Measurements from ENCODE around the gene RC3H2.
"Not testable (repeated sequence)": the region's sequence is repeated elsewhere in the genome, so short reads cannot be mapped to it uniquely, and the experiment has no call there.

RC3H2 gene

DNA sequence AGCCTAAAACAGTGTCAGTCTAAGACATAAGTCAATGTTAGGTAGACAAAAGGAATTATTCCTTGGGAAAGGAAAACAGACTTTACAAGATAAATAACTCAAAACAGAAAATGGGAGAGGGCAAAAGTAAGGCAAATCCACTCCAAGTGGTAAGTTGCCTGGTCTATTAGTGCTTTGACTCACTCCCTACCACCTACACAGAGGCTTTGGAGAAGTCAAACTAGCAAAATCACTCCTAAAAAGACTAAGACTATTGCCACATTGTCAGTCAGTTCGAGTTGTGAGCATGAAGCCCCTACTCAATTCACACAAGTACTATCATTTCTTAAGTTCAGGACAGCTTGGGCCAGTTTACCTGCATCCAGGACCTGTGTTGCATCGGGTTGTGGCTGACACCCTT, 13.2 kb upstream of the RC3H2 start:
- peak in 3 of 4 experiments; percentile 28 to 48 (median 46) for DNase-seq

DNA sequence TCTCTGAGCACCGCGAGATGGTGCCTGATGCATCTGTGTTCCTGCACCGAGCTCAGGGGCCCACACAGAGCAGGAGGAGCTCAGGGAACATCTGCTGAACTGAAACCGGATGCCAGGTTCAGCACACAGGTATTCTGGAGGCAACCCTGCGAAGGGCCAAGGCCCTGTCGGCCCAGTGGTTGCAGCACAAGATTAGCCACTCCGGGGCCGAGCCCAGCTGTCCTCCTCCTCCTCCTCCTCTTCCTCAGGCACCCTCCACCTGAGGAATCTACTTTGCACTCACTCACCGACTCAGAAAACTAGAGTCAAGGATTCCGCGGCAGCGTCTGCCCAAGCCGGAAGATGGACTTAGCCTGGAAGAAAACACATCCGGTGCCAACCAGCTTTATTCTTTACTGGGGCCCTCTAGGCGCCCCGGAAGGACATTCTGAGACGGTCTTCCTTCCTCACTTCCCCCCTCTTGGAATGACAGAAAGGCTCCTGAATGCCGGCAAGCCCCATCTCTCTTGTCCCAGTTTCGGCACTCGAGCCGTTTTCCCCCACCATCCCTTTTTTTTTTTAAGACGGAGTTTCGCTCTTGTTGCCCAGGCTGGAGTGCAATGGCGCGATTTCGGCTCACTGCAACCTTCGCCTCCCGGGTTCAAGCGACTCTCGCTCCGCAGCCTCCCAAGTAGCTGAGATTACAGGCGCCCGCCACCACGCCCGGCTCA, 8.0 kb upstream of the RC3H2 start, which contains the start of gene ZBTB6:
Gene ZBTB6 (minus strand): TSS at position 360 of the 710 bp plus-strand sequence. CDS start 1,251 bp downstream, outside the sequence.
- DNase-seq: peak; percentile 80 to 89 (median 88)

DNA sequence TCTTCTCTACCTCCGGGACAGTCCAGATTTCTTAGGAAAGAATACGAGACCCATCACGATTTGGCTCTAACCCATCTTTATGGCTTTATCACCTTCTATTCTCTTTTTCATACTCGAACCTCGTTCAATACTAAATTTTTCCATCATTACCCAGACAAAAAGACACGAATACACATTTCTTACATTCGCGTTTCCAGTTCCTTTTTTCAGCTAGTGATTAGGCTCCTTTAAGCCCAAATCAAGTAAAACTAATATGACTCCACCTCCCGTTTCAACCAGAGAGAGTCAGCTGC, 7.5 kb upstream of the RC3H2 start:
- peak in 2 of 4 experiments; percentile 66 to 70 for DNase-seq

GRCh38 chr9:122906122-122906521, 963 bp upstream of the RC3H2 start:
- DNase-seq: not testable (repeated sequence)

DNA sequence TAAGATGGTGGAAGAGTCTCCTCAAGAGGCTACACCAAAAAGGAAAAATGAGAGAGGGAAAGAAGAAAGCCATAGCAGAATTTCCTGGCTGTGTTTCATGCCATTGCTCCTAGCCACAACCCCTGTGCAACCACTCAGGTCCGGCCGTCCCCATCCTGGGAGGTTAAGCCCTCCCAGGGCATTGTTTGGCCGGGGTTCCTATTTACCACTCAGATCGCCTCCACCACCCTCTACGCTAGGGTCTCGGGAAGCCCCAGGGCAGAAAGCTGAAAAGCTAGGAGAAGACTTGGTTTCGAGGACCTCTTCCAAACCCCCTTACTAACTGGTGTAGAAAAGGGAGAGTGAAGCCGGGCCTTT, 715 bp downstream of the RC3H2 start:
- DNase-seq: peak; percentile 30 to 61 (median 42)

- DNase-seq: peak in 3 of 4 experiments; percentile 19 to 75 (median 72)
Measured at GRCh38 chr9:122900791-122901190, 4.4 kb downstream of the RC3H2 start.

GRCh38 chr9:122897969-122898368, 7.2 kb downstream of the RC3H2 start:
- DNase-seq: peak in 1 of 4 experiments; percentile 2

DNA sequence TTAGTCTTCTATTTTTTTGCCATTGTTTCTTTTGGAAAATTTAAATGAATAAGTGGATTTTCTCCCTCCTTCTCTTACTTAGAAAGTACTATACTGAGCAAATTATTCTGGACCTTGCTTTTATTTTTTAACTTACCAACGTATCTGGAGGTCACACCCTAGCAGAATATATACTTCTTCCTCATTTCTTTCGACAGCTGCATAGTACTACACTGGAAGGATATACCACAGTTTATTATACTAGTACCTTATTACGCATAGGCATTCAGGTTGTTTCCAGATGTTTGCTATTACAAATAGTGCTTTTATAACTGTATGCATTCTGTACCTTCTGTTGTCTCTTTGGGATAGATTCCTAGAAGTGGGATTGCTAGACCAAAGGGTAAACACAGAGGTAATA, 16.7 kb downstream of the RC3H2 start:
- no peak for DNase-seq

DNA sequence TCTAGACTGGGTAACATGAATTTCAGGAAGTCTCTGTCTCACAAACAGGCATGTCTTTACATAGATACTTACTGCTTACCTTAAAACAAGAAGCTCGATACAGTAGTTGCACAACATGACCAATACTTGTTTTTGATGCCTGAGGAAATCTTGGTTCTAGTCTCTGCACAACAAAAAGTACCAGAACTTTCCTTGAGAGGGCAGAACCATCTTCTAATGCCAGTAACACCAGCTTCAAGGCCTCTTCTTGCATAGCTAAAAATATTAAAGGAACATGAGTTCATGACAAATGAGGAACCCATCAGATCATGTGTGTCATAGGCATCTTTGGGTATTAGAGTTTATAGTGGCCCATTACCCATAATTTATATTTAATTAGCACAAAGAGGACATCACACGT, 22.0 kb downstream of the RC3H2 start:
- peak in 2 of 4 experiments; percentile 17 to 19 for DNase-seq

- no peak for DNase-seq
Measured at GRCh38 chr9:122879443-122879842, 25.7 kb downstream of the RC3H2 start.

- DNase-seq: no peak
Measured at GRCh38 chr9:122875523-122875922, 29.6 kb downstream of the RC3H2 start.

- DNase-seq: not testable (repeated sequence)
Measured at GRCh38 chr9:122867276-122867675, 37.9 kb downstream of the RC3H2 start.

GRCh38 chr9:122866079-122866478, 39.1 kb downstream of the RC3H2 start:
- no peak for DNase-seq

- no peak for DNase-seq
Measured at GRCh38 chr9:122865300-122865699, 39.9 kb downstream of the RC3H2 start.

GRCh38 chr9:122863407-122863806, 41.8 kb downstream of the RC3H2 start:
- no peak for DNase-seq

- no peak for DNase-seq
Measured at GRCh38 chr9:122860319-122861142, 44.6 kb downstream of the RC3H2 start.

DNA sequence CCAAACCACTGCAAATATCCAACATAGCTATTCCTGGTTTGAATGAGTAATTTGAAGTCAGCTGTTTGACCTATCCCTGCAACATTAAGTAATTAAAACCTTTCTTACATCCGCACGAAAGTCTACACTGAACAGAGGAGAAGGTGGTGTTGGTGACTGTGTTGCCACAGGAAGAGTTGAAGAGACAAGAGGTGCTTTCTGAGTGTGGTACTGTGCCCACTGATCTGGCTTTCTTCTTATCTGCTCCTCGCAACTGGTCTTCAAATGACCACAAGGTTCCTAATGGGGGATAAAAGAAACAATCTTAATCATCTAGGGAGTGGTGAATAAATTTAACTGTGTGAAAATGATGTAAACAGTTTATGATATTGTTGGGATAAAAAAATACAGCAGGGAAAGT, 47.3 kb downstream of the RC3H2 start:
- DNase-seq: no peak

DNA sequence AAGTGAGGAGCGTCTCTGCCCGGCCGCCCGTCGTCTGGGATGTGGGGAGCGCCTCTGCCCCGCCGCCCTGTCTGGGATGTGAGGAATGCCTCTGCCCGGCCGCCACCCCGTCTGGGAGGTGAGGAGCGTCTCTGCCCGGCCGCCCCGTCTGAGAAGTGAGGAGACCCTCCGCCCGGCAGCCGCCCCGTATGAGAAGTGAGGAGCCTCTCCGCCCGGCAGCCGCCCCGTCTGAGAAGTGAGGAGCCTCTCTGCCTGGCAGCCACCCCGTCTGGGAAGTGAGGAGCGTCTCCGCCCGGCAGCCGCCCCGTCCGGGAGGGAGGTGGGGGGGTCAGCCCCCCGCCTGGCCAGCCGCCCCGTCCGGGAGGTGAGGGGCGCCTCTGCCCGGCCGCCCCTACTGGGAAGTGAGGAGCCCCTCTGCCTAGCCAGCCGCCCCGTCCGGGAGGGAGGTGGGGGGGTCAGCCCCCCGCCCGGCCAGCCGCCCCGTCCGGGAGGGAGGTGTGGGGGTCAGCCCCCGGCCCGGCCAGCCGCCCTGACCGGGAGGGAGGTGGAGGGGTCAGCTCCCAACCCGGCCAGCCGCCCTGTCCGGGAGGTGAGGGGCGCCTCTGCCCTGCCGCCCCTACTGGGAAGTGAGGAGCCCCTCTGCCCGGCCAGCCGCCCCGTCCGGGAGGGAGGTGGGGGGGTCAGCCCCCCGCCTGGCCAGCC, 52.9 kb downstream of the RC3H2 start:
- not testable (repeated sequence) for DNase-seq

- DNase-seq: no peak
Measured at GRCh38 chr9:122848256-122848943, 56.8 kb downstream of the RC3H2 start.

DNA sequence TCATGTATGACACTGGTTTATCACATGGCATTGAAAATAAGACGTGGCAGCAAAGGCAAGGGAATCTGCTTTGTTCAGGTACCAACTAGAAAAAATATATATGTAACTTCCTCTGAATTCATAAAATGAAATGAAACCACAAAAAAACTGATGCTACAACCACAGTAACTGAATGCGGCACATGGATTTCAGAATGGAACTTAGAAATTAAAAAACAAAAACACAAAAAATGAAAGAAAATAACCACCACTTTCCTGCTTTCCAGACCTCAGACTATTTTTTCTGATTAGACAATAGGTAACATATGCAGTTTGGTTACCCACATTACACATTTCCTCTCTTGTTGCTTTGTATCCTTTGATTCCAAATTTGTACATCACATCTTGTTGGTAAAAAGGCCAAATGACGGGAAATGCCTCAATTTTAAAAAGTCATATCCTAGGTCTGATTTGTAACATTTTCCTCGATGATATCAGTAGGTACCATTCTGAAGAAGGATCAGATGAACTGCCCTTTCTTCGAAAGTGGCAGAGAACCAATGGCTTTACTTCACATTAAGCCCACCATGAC, 58.7 kb downstream of the RC3H2 start:
- no peak for DNase-seq

GRCh38 chr9:122845116-122845515, 60.0 kb downstream of the RC3H2 start:
- DNase-seq: no peak

- DNase-seq: no peak
Measured at GRCh38 chr9:122844137-122844536, 61.0 kb downstream of the RC3H2 start.

Data from suppressor macrophage (primary cell).